ENCODE measurements around the gene CYP27B1. TPM values are rescaled to one million over a fixed set of nuclear protein-coding genes. Genes with fewer than 3 reads are reported as not detected.
A peak's percentile ranks its signal among the peaks of the same experiment; 100 is the strongest.

CYP27B1 gene
- total RNA-seq, 1 donor from 2014 or later = 1.6 TPM

GRCh38 chr12:57765698-57766463, 997 bp downstream of the CYP27B1 start:
- DNase-seq (ENCODE audit: low spot score) = no peak

GRCh38 chr12:57765003-57765697, 1.7 kb downstream of the CYP27B1 start:
- DNase-seq (ENCODE audit: low spot score) = no peak

DNA sequence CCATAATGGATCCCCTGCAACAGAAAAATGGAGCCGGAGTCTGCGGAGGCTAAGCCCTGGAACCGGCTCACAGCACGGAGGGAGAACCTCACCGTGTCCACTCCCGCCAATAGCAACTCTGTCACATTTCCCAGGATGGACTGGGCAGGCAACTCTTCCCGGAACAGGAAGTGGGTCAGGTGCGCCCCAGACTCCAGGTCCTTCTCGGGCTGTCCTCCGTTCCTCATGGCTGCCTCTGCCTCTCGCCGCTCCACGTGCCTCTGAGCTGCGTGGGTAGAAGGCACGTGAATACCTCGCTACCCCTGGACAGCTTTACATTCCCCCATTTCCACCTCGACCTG, 2.2 kb downstream of the CYP27B1 start:
- DNase-seq (ENCODE audit: low spot score) = no peak

GRCh38 chr12:57763881-57764661, 2.8 kb downstream of the CYP27B1 start:
- DNase-seq (ENCODE audit: low spot score) = no peak

- no peak for DNase-seq (ENCODE audit: low spot score)
Measured at GRCh38 chr12:57762463-57762862, 4.4 kb downstream of the CYP27B1 start.

GRCh38 chr12:57761391-57761998, 5.4 kb downstream of the CYP27B1 start:
- no peak for DNase-seq (ENCODE audit: low spot score)

GRCh38 chr12:57760347-57760982, 6.4 kb downstream of the CYP27B1 start:
- no peak for DNase-seq (ENCODE audit: low spot score)

GRCh38 chr12:57759360-57759980, 7.4 kb downstream of the CYP27B1 start:
- no peak for DNase-seq (ENCODE audit: low spot score)

GRCh38 chr12:57758552-57759359, 8.1 kb downstream of the CYP27B1 start:
- DNase-seq (ENCODE audit: low spot score) = no peak

DNA sequence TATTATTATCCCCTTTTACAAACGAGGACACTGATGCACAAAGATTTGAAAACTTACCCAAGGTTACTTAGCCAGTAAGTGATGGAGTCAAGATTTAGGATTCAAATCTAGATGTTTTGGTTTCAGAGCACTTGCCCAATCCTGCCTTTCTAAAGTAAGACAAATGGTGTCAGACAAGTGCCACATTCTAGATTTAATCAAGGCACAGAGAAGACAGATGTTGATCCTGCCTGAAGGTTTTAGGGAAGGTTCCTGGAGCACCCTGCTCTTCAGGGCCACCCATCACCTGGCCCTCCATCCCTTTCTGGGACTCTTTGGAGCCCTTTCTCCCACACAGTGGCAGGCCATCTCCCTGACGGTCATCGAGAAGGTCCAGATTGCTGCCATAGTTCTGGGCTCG, 9.1 kb downstream of the CYP27B1 start:
- DNase-seq (ENCODE audit: low spot score) = no peak

GRCh38 chr12:57756406-57757341, 10.2 kb downstream of the CYP27B1 start:
- no peak for DNase-seq (ENCODE audit: low spot score)

- no peak for DNase-seq (ENCODE audit: low spot score)
Measured at GRCh38 chr12:57755454-57756372, 11.2 kb downstream of the CYP27B1 start.

- DNase-seq (ENCODE audit: low spot score) = no peak
Measured at GRCh38 chr12:57755194-57755453, 11.8 kb downstream of the CYP27B1 start.

DNA sequence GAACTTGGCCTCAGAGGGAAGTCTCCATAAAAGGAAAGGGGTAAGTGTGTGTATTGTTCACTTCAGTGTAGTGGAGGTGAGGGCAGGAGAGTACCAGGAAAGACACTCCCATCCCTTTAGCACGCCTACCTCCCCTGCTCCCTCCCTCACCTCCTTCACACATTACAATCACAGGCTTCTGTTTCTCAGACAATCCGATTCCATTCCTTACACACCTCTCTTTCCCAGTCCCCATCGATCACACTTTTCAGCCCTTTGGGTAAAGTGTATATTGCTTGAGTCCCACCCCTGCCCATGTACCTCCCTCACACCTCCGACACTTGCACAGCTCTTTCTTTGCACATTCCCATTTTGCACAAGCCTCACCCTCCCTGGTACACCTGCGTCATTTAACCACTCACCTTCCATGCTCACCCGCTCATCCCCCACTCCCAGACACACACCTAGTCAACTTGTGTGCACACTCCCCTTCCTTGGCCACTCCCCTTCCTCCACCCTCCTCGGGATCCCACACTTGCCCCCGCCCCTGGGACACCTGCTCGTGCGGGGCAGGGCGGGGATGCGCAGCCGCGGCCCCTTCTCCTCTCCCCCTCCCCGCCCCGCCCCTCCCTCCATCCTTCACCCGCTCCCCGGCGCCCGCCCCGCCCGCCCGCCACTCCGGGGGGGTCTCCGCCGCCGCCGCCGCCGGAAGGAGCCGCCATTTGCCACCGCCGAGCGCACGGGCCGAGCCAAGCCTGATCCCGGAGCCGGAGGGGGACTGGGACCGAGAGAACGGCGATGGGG, 12.3 kb downstream of the CYP27B1 start, which contains the start of gene MARCHF9:
Gene MARCHF9, plus strand, starts transcription at position 693 of the 783 bp plus-strand sequence. CDS start 426 bp downstream, outside the sequence.
- peak; percentile 82 for DNase-seq (ENCODE audit: low spot score)

DNA sequence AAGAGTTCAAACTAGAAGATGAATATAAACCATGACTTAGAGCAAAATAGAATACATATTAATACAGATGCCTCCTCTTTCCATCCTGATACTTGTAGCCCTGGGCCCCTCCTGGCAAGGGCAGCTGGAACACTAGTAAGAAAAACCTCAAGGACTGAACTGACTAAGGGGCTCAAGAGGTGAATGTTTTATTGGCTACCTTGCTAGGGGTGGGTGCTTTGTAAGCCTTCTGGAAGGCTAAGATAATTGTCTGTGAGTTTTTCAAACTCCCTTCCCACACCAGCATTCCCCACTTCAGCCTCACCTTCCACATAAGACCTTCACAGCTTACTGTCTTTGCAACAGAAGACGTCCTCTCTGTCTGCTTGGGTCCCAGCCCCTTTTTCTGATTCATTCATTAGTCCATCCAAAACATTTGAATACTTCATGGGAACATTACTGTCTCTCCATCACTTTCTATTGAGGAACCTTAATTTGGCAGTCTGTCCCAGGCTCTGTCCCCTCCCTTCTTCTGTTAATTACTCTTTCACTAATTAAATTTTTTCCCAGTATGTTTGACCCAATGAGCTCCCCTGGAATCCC, 13.0 kb downstream of the CYP27B1 start:
- DNase-seq (ENCODE audit: low spot score) = no peak

- no peak for DNase-seq (ENCODE audit: low spot score)
Measured at GRCh38 chr12:57752668-57753000, 14.2 kb downstream of the CYP27B1 start.
